B cell (primary cell): Measurements from ENCODE around the gene GRAMD2B. TPM values are rescaled to one million over a fixed set of nuclear protein-coding genes. Genes with fewer than 3 reads are reported as not detected.

ENCODE experiments used
- ATAC-seq: fragments of 200-7000 bp; cut with Tn5 transposase; one replicate; pipeline ENCODE4 v1.10.0; 2021; ENCODE audit warnings: low read depth, mild to moderate bottlenecking, moderate number of reproducible peaks, moderate library complexity
- CTCF ChIA-PET: fragments of 350-600 bp; sonication (Branson Sonifier 250); formaldehyde crosslinking; loops from one replicate; lab custom pipeline; 2021; ENCODE audit warnings: antibody characterized with exemption, inconsistent platforms; lab: Charles Lee
- POLR2A ChIA-PET: fragments of 350-600 bp; sonication (Branson Sonifier 250); formaldehyde crosslinking; loops from one replicate; lab custom pipeline; 2021; ENCODE audit warnings: antibody characterized with exemption; lab: Charles Lee
- DNase-seq: peaks from one replicate; pipeline ENCODE4 v3.0.0; 2013
- H2AFZ ChIP-seq: 2 replicates; pipeline ENCODE4 v1.6.1; 2012; ENCODE audit warnings: mild to moderate bottlenecking, low read depth, low read length; ENCODE audit not compliant: insufficient read depth, poor library complexity, severe bottlenecking
- H3K27ac ChIP-seq, 2 donors: 1 replicate in 1 of 2; 2 replicates in 1 of 2; pipeline ENCODE4 v1.5.1; 2012 to 2013; ENCODE audit warnings: low read length in 2 of 2, mild to moderate bottlenecking in 2 of 2, moderate library complexity in 1 of 2
- H3K27me3 ChIP-seq, 4 experiments: fragments of 200-600 bp in 1 of 4; sonication (generic) in 1 of 4; replicated peaks in 1 of 4; 1 replicate in 2 of 4; 2 replicates in 2 of 4; pipeline versions ENCODE4 v1.6.1 to v1.7.0; 2013 to 2016; ENCODE audit warnings: low read length in 3 of 4, mild to moderate bottlenecking in 2 of 4, mixed read lengths in 1 of 4, moderate library complexity in 1 of 4; ENCODE audit not compliant: insufficient read depth in 4 of 4, control insufficient read depth in 3 of 4; ENCODE audit errors: control extremely low read depth in 1 of 4
- H3K36me3 ChIP-seq, 2 experiments: replicated peaks in 1 of 2; 1 replicate in 1 of 2; 2 replicates in 1 of 2; pipeline versions ENCODE4 v1.6.1 to v1.7.1; 2013; ENCODE audit warnings: low read length in 1 of 2; ENCODE audit not compliant: insufficient read depth in 2 of 2, control insufficient read depth in 1 of 2; ENCODE audit errors: control extremely low read depth in 1 of 2, extremely low read depth in 1 of 2
- H3K4me1 ChIP-seq, 2 donors: fragments of 200-600 bp in 1 of 2; sonication (generic) in 1 of 2; 1 replicate in 1 of 2; 2 replicates in 1 of 2; pipeline versions ENCODE4 v1.5.1 to v1.6.1; 2013 to 2017; ENCODE audit warnings: low read length in 2 of 2; ENCODE audit not compliant: control insufficient read depth in 2 of 2, insufficient read depth in 2 of 2
- H3K4me2 ChIP-seq: replicated peaks from 2 replicates; pipeline ENCODE3; 2012; ENCODE audit warnings: mild to moderate bottlenecking, low read depth, low read length; ENCODE audit not compliant: poor library complexity, severe bottlenecking
- H3K4me3 ChIP-seq, 5 experiments: fragments of 200-600 bp in 1 of 5; sonication (generic) in 1 of 5; 1 replicate in 3 of 5; 2 replicates in 2 of 5; pipeline versions ENCODE4 v1.5.1 to v1.7.0; 2011 to 2016; ENCODE audit warnings: low read length in 4 of 5, mild to moderate bottlenecking in 4 of 5, low read depth in 2 of 5, control low read depth in 1 of 5, moderate library complexity in 1 of 5; ENCODE audit not compliant: insufficient read depth in 1 of 5; ENCODE audit errors: control extremely low read depth in 1 of 5, extremely low read depth in 1 of 5
- H3K79me2 ChIP-seq: fragments of 200-600 bp; sonication (generic); one replicate; pipeline ENCODE4 v1.6.0; 2016; ENCODE audit warnings: low read length; ENCODE audit not compliant: control insufficient read depth, insufficient read depth
- H3K9ac ChIP-seq: fragments of 200-600 bp; sonication (generic); 2 replicates; pipeline ENCODE4 v1.6.1; 2017; ENCODE audit warnings: mild to moderate bottlenecking, low read length, moderate library complexity
- H3K9me3 ChIP-seq, 3 donors: one replicate each; pipeline versions ENCODE4 v1.6.1 to v1.7.1; 2013; ENCODE audit warnings: low read length in 2 of 3; ENCODE audit not compliant: control insufficient read depth in 2 of 3, insufficient read depth in 1 of 3; ENCODE audit errors: control extremely low read depth in 1 of 3
- H4K20me1 ChIP-seq: 2 replicates; pipeline ENCODE4 v1.6.0; 2012; ENCODE audit warnings: mild to moderate bottlenecking, low read length; ENCODE audit not compliant: insufficient read depth, control insufficient read depth, poor library complexity, severe bottlenecking
- H3K27ac Mint-ChIP-seq: one replicate; pipeline ENCODE4 v1.8.0; 2021; ENCODE audit warnings: mixed read lengths
- H3K27me3 Mint-ChIP-seq: one replicate; pipeline ENCODE4 v1.8.0; 2021; ENCODE audit warnings: mixed read lengths
- H3K4me1 Mint-ChIP-seq: one replicate; pipeline ENCODE4 v1.8.0; 2021; ENCODE audit warnings: mixed read lengths
- H3K4me3 Mint-ChIP-seq: one replicate; pipeline ENCODE4 v1.8.0; 2021; ENCODE audit warnings: mixed read lengths
- H3K9me3 Mint-ChIP-seq: one replicate; pipeline ENCODE4 v1.8.0; 2022; ENCODE audit warnings: mixed read lengths; ENCODE audit not compliant: insufficient read depth
- CTCF ChIP-seq: fragments of 200-600 bp; IDR thresholded peaks from one replicate; pipeline ENCODE4 v1.8.0; 2022; ENCODE audit warnings: antibody characterized with exemption, mild to moderate bottlenecking
- EZH2 ChIP-seq: IDR thresholded peaks from 2 replicates; pipeline ENCODE4 v1.6.1; 2012; ENCODE audit warnings: borderline replicate concordance, low read depth, mild to moderate bottlenecking, moderate library complexity, low read length; ENCODE audit not compliant: insufficient read depth, poor library complexity, severe bottlenecking
- WGBS: methylation state at CpG from one replicate; pipeline ENCODE4 v1.1.5; 2013; ENCODE audit warnings: missing lambda C conversion rate; ENCODE audit not compliant: insufficient coverage; 5-methylcytosine and 5-hydroxymethylcytosine counted together
- intact Hi-C: fragments of 100-400 bp; cut with micrococcal nuclease; formaldehyde crosslinking; loops from one replicate; pipeline ENCODE4 v1.10.0; 2022
- polyA plus RNA-seq: library from polyadenylated mRNA; depleted of rRNA; stranded (reverse); fragments of >200 nt; gene quantifications from 2 replicates; pipeline ENCODE4 v1.2.3, GENCODE V29; 2012
- total RNA-seq, 2 donors: library from RNA; stranded (reverse); fragments of 120-200 nt in 1 of 2; gene quantifications; 1 replicate in 1 of 2; 2 replicates in 1 of 2; pipeline versions ENCODE4 v1.2.3 to v1.2.4, GENCODE V29; 2013 to 2022

The GRAMD2B gene
- total and polyA plus RNA-seq, 2 donors (not counting 1 experiment from before 2014, with no cell fraction given) = 0.86 to 3.6 TPM

GRCh38 chr5:126416266-126416925 is 6.8 kb upstream of the GRAMD2B start:
- ATAC-seq (no peak), DNase-seq (no peak)
- Histone ChIP-seq H3K36me3 (no peaks in the 10 kb centered on the region), H4K20me1 (no peaks in the 10 kb centered on the region), H3K4me1 (no peaks in the 10 kb centered on the region), H3K27me3 (no peaks in the 10 kb centered on the region), H3K9me3 (peaks cover 0 to 3% (median 0%) of the 10 kb centered on the region in 3 donors), H3K27ac (no peak overlapping the region), H3K79me2 (no peaks in the 10 kb centered on the region), H2AFZ (no peak overlapping the region), H3K4me3 (no peak overlapping the region), H3K9ac (no peak overlapping the region), H3K4me2 (no peak overlapping the region)
- intact Hi-C loops = no loop called here
- Mint-ChIP-seq H3K4me1 (peaks cover 2% of the 10 kb centered on the region), H3K27me3 (peaks cover 20% of the 10 kb centered on the region), H3K27ac (no peak overlapping the region), H3K4me3 (no peak overlapping the region), H3K9me3 (peaks cover 2% of the 10 kb centered on the region)
- TF ChIP-seq CTCF (no peak), EZH2 (no peak)
- POLR2A ChIA-PET = no interaction called here
- CTCF ChIA-PET = no interaction called here
- 100% methylated on average over 2 of the region's 4 CpGs for WGBS

GRCh38 chr5:126417178-126417577 is 6.0 kb upstream of the GRAMD2B start:
- Histone ChIP-seq H4K20me1 (no peaks in the 10 kb centered on the region), H3K9ac (no peak overlapping the region), H3K4me3 (no peak overlapping the region), H3K9me3 (peaks cover 0 to 3% (median 0%) of the 10 kb centered on the region in 3 donors), H3K27ac (no peak overlapping the region), H3K36me3 (no peaks in the 10 kb centered on the region), H3K4me2 (no peak overlapping the region), H3K27me3 (no peaks in the 10 kb centered on the region), H2AFZ (no peak overlapping the region), H3K4me1 (no peaks in the 10 kb centered on the region), H3K79me2 (no peaks in the 10 kb centered on the region)
- no peak for TF ChIP-seq CTCF
- no peak for TF ChIP-seq EZH2
- intact Hi-C loops = no loop called here
- no peak overlapping the region for H3K4me3 Mint-ChIP-seq
- H3K27ac Mint-ChIP-seq = no peak overlapping the region
- peaks cover 20% of the 10 kb centered on the region for H3K27me3 Mint-ChIP-seq
- DNase-seq = no peak
- ATAC-seq = no peak
- POLR2A ChIA-PET = no interaction called here
- WGBS = 74% methylated on average over 2 of the region's 2 CpGs
- CTCF ChIA-PET = no interaction called here
- H3K9me3 Mint-ChIP-seq = peaks cover 2% of the 10 kb centered on the region
- H3K4me1 Mint-ChIP-seq = peaks cover 2% of the 10 kb centered on the region
